ENCODE measurements around the gene SETSIP.

DNA sequence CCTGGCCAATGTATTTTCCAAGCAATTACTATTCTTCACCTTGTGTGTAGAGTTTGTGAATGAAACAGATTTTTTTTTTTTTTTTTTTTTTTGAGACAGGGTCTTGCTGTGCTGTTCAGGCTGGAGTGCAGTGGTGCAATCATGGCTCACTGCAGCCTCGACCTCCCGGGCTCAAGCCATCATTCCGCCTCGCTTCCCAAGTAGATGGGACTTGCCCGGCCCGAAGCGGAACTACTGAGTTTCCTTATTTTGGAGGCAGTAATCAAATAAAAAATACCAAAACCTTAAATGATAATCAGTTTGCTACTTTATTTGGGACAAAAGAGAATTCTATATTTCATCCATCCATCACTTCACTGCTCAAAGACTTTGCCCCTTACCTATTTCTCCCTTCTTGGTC, 4.2 kb upstream of the SETSIP start:
- TF ChIP-seq POLR2AphosphoS5 (IDR thresholded peaks at IDR 0.05; ENCODE audit: low read depth, low read length): no peak
- TF ChIP-seq CTCF (IDR thresholded peaks at IDR 0.05): no peak
- TF ChIP-seq, protein P1, sequence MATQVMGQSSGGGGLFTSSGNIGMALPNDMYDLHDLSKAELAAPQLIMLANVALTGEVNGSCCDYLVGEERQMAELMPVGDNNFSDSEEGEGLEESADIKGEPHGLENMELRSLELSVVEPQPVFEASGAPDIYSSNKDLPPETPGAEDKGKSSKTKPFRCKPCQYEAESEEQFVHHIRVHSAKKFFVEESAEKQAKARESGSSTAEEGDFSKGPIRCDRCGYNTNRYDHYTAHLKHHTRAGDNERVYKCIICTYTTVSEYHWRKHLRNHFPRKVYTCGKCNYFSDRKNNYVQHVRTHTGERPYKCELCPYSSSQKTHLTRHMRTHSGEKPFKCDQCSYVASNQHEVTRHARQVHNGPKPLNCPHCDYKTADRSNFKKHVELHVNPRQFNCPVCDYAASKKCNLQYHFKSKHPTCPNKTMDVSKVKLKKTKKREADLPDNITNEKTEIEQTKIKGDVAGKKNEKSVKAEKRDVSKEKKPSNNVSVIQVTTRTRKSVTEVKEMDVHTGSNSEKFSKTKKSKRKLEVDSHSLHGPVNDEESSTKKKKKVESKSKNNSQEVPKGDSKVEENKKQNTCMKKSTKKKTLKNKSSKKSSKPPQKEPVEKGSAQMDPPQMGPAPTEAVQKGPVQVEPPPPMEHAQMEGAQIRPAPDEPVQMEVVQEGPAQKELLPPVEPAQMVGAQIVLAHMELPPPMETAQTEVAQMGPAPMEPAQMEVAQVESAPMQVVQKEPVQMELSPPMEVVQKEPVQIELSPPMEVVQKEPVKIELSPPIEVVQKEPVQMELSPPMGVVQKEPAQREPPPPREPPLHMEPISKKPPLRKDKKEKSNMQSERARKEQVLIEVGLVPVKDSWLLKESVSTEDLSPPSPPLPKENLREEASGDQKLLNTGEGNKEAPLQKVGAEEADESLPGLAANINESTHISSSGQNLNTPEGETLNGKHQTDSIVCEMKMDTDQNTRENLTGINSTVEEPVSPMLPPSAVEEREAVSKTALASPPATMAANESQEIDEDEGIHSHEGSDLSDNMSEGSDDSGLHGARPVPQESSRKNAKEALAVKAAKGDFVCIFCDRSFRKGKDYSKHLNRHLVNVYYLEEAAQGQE (IDR thresholded peaks at IDR 0.05; ENCODE audit: insufficient read depth in 1 of 2, low read depth in 2 of 2, low read length in 1 of 2): no peak
- TF ChIP-seq TCF7L2 (IDR thresholded peaks at IDR 0.05; ENCODE audit: low read depth, low read length): no peak
- no peak for TF ChIP-seq SIN3A (IDR thresholded peaks at IDR 0.05; ENCODE audit: borderline replicate concordance, insufficient read depth, low read depth, low read length)

All from Panc1 (cell line).